HG03469 (cell line): ENCODE results near the gene ANKRD6.

Experiments used
- ATAC-seq: cut with Tn5 transposase; IDR thresholded peaks from one replicate; pipeline ENCODE4 v1.9.1; 2021; ENCODE audit warnings: mild to moderate bottlenecking, moderate library complexity, moderate number of reproducible peaks; ENCODE audit not compliant: unreplicated experiment

The ANKRD6 gene

DNA sequence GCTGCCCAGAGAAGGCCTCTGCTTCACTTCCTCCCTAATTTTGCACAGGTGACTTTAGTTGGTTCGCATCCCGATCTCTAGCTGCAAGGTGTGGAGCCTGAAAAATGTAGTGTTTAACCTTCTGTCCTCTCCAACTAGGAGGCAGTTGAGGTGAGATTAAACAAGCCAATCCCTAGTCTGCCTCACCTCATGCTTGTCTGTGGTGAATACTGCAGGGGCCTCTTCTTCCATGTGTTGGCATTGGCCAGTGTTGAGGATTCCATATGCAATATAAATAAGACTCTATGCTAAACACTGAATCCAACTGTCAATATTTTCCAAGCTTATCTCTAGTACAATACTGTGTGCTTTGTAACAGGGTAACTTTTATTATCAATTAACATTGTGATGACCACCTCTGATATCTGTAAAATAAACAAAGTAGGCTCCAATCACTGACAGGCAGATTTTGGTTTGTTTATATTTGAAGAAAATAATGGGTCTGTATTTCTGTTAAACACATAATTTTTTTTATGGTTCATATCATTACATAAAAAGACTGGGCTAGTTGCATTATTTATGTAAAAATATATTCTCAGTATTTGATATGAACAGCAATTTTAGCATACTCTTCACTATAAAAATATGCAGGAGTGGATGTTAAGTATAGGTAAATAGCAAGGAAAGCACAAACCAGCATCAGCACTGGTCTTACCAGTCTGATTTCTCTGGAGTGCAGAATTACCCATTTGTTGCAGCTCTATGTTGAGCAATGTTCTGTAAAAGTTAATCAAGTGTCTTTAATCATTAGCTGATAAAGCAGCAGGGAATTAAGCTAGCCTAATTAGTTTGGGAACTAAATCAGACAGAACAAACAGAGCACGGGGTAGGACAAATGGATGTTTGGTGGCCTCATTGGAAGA is 74.0 kb downstream of the ANKRD6 start:
- no peak for ATAC-seq

DNA sequence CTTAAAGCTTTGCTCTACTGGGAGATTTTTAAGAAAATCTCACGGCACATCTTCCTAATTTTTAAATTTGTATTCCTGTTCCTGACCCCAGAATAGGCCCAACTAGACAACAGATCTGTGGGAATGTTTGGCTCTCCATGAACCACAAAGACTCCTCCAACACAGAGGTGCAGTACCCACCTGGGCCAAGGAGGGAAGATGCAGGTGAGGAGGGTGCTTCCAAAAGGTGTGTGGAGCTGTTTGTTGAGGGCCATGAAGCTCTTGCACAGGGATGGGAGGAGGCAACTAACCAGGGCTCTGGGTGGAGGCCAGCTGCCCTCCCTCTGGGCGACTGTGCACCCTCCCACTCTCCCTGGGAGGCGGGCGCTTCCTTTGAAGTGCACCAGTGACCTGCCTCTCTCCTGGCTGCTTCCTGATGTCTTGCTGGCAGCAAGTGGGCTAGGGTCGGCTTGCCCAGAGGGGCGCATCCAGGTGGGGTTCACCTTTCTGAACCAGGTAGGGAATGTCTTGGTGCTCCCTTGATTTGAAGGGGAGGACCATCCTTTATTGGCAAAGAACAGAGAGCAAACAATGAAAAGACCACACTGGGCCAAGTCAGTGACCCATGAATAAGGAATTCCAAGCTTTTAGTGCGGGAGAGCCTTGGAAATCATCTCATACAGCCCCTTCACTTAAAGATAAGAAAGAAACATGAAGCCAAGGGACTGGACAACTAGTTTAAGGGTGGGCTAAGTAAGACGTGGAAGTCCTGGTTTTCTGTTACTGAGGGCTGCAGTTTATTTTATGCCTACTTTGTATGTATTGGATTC is 76.0 kb downstream of the ANKRD6 start:
- ATAC-seq = no peak

DNA sequence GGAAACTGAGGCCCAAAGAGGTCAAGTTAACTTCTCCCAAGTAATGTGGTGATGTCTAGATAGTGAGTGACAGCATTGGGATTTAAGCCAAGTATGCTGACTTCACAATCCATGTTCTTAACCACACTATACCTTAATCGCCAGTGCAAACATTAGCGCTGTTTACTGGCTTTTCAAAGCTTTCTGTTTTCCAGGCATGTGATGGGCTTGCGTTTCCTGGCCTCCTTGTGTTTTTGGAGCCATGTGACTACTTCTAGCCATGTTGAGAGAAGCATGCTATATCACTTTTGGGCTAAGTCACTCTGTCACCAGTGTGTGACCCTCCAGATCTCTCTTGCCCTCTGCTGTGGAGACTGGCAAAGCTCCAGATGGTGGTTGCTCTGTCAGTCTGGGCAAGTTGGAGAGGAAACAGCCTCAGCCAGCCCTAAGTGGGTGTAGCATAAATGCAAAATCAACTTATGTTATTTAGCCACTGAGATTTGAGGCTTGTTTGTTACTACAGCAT is 76.9 kb downstream of the ANKRD6 start:
- ATAC-seq = no peak

DNA sequence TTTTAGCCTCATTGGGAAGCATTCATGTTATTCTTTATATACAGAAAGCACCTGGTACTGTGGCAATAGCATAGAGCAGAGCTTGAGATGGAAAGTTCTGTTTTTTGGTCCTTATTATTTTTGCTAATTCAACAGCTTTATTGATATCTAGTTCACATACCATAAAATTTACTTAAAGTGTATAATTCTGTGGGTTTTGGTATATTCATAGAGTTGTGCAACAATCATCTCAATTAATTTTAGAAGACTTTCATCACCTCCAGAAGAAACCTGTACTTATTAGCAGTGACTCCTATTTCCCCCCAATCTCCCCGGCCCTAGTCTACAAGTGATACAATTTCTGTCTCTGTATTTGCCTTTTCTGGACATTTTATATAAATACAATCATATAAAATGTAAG is 77.4 kb downstream of the ANKRD6 start:
- ATAC-seq = no peak

DNA sequence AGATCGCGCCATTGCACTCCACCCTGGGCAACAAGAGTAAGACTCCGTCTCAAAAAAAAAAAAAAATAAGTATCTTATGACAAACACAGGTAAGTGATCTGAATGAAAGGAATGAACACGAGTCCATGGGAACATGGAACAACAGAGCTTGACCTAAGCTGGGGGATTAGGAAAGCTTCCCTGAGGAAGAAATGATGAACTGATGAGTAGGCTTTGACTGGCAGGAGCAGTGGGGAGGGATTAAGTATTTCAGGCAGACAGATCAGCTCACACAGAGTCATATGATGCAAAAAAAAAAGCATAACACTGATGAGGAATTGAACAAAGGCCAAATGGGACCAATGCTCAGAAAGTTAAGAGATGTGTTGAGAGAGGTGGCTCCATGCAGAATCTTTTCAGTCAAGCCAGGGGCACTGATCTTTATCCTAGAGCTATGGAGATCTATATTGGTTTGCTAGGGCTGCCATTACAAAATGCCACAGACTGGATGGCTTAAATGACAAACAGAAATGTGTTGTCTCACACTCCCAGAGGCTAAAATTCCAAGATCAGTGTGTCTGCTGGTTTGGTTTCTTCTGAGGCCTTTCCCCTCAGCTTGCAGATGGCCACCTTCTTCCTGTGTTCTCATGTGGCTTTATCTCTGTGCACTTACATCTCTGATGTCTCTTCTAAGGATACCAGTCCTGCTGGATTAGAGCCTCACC is 85.6 kb downstream of the ANKRD6 start:
- no peak for ATAC-seq

DNA sequence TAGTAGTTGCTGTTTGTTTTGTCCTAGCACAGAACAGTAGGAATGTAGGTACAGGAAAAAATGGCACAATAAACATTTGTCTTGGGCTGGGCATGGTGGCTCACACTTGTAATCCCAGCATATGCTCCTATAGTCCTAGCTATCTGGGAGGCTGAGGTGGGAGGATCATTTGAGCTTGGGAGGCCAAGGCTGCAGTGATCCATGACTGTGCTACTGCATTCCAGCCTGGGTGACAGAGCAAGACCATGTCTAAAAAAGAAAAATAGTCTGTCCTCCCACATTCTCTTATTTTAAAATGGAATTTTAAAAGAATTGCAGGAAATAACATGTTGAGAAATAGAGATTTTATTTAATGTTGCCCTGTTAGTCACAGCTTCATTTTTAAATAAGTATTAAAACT is 87.8 kb downstream of the ANKRD6 start:
- ATAC-seq = no peak

DNA sequence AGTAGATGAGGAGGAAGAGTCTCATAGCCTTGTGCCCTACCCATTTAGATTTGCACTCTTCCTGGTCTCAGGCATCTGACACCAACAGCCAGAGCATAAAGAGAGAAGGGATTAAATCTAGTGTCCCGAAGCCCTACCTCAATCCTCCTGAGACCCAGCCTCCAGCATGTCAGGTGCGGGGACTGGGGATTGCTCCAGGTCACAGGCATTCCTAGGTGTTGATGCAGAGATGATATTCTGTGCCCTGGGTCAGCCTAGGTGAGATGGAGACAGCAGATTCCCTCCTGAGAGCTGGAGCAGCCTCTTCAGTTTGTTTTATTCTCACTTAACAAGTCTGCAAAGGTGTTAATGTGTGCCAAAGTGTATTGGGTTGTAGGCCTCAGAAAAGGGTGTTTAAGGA is 89.8 kb downstream of the ANKRD6 start:
- no peak for ATAC-seq

DNA sequence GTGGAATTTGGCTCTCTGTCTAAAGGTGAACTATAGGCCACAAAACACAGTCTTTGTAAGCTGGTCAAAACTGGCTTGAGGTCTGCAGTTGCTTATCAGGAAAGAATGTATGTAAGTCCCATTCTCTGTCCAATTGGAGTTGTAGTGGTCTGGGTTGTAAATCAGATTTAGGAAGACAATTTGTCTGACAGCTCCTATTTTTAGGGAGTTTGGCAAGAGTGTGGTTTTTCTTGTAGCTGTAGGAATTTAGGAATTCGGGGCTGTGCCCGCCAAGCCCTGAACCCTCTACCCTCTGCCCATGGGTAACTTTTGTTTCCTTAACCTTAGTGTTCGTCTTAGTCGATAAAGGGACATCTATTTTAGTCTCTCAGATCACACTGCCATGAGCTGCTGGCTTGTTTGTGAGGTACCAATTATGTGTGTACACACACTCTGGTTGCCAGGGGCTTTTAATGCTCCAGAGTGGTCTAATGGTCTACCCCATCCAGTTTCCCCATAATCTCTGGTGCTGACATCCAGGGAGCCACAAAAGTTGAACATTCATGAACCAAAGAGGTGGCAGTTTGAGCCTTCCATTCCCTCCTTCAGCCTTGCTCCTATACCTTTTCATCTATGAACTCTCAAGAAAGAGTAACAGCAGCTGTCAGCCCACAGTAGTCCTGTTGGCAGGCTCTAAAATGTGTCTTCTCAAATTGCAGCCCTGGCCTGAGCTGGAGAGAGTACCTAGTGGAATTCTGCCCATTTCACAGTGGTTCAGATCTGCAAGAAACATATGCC is 93.0 kb downstream of the ANKRD6 start:
- no peak for ATAC-seq

DNA sequence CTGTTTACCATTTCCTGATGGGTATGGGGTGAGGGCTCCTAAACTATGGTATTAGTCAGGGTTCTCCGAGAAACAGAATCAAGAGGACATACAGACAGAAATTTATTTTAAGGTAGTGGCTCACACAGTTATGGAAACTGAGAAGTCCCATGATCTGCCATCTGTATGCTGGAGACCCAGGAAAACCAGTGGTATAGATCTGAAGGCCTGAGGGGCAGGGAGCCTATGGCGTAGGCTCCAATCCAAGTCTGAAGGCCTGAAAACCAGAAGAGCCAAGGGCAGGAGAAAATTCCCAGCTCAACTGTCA is 93.6 kb downstream of the ANKRD6 start:
- no peak for ATAC-seq

DNA sequence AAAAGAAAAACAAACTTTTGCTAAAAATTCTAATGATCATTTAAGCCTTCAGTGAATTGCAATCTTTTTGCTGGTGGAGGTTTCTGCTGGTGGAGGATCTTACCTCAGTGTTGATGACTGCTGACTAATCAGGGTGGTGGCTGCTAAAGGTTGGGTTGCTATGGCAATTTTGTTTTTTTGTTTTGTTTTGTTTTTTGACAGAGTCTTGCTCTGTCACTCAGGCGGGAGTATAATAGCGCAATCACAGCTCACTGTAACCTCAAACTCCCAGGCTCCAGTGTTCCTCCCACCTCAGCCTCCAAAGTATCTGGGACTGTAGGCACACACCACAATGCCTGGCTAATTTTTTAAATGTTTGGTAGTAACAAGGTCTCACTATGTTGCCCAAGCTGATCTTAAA is 94.7 kb downstream of the ANKRD6 start:
- no peak for ATAC-seq

DNA sequence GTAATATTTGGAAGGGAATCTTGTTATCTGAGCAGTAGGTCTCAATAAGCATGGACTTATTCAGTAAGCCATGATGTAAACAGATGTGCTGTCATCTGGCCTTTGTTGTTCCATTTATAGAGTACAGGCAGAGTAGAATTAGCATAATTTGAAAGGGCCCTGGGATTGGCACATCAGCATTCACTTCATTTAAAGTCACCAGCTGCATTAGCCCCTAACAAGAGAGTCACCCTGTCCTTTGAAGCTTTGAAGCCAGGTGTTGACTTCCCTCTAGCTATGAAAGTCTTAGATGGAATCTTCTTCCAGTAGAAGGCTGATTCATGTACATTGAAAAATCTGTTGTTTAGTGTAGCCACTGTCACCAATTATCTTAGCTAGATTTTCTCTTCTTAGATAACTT is 95.9 kb downstream of the ANKRD6 start:
- ATAC-seq = no peak

DNA sequence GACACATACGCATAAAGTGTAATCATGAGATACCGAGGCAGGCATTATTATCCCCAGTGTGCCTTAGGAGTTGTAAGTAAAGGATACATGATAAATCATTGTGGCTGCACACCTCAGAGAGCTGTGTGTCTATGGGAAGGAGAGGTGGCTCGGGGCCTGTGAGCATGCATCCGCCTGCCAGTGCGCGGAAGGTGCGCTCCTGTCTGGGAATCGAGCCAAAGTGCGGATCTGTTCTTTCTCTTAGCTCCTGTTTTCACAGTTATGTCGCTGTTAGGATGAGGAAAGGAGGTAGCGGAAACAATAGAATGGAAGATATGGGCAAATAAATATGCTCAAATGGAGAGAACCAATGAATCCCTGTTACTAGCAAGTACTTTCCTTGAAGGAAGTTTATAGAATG is 98.0 kb downstream of the ANKRD6 start:
- ATAC-seq = no peak

DNA sequence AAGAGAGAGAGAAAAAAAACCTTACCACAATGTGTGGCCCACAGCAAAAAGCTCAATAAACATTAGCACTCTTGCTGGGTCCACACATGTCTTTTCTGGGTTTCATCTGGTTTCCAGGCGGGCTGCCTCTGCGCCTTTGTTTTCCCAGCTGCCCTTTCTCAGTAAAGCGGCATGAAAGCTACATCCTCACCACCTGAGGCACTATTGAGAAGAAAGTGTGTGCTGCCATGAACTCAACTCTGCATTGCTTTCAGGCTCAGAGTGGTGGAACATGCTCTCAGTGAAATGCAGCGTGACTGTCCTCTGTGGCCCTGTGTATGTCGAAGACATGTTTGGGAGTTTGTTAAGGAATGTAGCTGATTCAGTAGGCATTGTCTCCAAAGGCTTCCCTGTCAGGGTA is 103.3 kb downstream of the ANKRD6 start:
- no peak for ATAC-seq

DNA sequence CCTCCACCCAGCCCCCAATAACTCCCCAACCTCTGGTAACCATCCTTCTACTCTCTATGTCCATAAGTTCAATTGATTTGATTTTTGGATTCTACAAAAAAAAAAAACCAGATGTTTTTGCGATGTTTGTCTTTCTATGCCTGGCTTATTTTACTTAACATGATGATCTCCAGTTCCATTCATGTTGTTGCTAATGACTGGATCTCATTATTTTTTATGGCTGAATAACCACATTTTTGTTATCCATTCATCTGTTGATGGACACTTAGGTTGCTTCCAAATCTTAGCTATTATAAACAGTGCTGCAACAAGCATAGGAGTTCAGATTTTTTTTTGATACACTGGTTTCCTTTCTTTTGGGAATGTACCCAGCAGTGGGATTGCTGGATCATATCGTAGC is 106.8 kb downstream of the ANKRD6 start:
- no peak for ATAC-seq

DNA sequence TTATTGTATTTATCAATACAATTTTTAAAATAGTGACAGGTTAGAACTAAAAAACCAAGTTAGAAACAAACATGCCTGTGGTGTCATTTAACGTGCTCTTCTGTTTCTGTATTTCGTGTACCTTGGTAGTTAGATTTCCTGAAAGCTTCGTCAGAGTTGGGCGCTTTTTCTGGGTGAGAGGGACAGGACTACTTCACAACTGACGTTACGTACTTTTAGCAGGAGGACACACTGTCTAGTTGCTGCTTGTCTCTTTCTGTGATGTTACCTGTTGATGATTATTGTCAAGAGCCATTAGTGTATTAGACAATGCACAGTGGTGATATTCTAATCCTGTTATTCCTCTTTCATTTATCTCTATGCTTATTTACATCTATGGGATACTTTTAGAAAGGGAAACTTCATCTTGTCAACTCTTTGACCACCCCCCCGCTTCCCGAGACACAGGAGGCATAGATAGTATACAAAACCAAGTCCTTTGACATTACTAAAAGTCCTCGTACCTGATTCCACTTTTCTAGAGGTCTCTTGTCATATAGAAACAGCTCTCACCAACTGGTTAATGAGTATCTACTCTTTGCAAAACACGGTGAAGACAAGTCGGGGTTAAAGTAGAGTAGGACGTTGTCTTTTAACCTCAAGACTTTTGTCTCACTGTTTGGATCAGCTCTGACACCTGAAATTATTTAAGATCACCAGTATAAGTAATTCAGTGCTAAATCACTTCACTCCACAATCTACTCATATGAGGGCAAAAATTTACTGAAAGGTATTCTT is 109.3 kb downstream of the ANKRD6 start:
- no peak for ATAC-seq

DNA sequence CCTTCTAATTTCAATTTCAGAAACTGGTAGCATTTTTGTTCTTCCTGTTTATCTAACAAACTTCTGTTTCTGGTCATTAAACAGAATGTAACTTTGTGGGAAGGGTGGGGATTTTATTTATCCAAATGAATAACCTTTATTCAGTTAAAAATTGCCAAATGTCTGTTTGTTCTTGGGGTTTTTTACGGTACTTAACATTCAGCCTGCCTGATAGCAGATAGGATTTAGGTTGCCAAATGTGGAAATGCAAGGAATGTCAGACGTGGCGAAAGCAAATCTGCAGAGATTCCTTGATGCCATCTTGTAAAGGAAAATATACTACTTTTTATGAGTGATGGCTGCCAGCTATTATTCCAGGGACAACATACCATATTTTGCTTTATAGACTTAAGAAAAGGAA is 109.9 kb downstream of the ANKRD6 start:
- ATAC-seq = no peak

DNA sequence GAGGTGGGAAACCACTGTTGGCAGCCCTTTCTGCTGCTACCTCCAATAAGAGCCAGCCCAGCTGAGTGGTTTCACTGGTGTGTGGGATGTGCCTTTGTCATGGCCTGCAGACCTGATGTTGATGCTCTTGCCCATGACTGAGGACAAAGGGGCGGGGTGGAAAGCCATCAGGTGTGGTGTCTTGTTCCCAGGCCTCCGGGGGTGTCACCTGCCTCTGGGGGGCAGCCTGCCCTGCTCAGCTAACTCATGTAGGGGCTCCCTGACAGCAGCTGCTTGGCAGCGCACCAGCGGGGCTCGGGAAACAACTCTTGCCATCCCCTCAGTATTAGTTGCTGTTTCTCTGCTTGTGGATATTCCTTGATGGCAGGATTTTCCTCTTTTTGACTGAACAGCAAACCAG is 114.3 kb downstream of the ANKRD6 start:
- no peak for ATAC-seq

DNA sequence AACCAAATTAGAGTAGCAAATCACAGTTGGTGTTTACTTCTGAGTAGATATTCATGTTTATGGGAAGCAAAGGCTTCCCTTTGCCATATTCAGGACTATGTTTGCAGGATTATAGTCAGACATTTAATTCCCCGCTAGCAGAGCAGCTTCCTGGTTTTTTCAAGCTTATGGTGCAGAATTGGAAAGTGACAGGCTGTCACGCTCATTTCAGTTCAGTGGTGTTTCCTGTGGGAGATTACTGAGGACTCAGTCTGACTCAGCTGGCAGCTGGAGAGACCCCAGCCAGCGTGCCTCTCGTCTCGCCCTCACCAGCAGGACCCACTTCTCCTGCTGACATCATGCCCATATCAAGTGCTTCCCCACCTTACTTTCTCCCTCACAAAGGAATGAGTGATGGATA is 120.5 kb downstream of the ANKRD6 start:
- no peak for ATAC-seq

DNA sequence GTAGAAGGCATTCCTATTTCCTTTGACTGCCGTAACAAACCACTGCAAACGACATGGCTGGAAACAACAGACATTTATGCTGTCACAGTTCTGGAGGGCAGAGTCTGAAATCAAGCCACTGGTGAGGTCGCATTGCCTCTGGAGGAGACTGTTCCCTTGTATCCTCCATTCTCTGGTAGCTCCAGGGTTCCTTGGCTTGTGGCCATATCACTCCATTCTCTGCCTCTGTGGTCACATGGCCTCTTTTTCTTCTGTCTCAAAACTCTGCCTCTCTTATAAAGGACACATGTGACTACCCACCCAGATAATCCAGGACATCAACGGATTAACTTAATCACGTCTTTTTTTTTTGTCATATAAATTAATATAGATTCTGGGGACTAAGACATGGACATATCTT is 121.2 kb downstream of the ANKRD6 start:
- ATAC-seq = no peak

DNA sequence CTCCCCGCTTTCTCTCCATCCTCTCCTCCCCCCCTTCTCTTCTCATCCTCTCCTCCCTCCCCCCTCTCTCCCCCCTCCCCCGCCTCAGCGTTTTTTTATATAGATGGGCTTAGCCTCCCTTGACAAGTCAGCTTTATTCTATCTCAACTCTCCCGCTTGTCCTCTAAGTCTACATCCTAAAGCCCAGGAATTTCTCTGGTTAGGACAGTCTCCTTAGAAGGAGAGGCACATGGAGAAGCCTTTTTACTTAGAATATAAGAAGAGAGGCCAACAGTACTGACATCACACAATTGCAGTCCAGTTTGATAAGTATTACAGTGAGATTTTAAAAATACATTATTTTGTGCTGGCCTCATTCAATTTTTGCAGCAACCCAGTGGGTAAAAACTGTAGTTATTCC is 122.1 kb downstream of the ANKRD6 start:
- ATAC-seq = no peak
